Ecto neural progenitor cell (in vitro differentiated cells): ENCODE measurements around the gene RNASE2.
"Not testable (repeated sequence)": the region's sequence is repeated elsewhere in the genome, so short reads cannot be mapped to it uniquely, and the experiment has no call there.

Experiments
- DNase-seq: peaks from one replicate; pipeline ENCODE4 v3.0.0-alpha.2; 2018; ENCODE audit warnings: low spot score

Gene RNASE2

GRCh38 chr14:20954736-20955537 lies at the start of gene RNASE2:
Gene RNASE2, plus strand, starts transcription at chr14:20955487. Its CDS starts 285 bp downstream, at chr14:20955772.
- not testable (repeated sequence) for DNase-seq

- no peak for DNase-seq
Measured at GRCh38 chr14:20905676-20906075, 49.6 kb upstream of the RNASE2 start.

- DNase-seq, result no peak
Measured at GRCh38 chr14:20907214-20907613, 48.1 kb upstream of the RNASE2 start.

GRCh38 chr14:20910822-20911221 lies 44.5 kb upstream of the RNASE2 start:
- DNase-seq, result not testable (repeated sequence)

GRCh38 chr14:20919038-20919756 lies 36.1 kb upstream of the RNASE2 start:
- not testable (repeated sequence) for DNase-seq

- DNase-seq, result not testable (repeated sequence)
Measured at GRCh38 chr14:20923766-20924297, 31.5 kb upstream of the RNASE2 start.

GRCh38 chr14:20934148-20934762 lies 21.0 kb upstream of the RNASE2 start:
- DNase-seq, result peak; percentile 83

- no peak for DNase-seq
Measured at GRCh38 chr14:20935303-20935984, 19.8 kb upstream of the RNASE2 start.

GRCh38 chr14:20945146-20945545 lies 10.1 kb upstream of the RNASE2 start:
- not testable (repeated sequence) for DNase-seq

- not testable (repeated sequence) for DNase-seq
Measured at GRCh38 chr14:20946707-20947106, 8.6 kb upstream of the RNASE2 start.

GRCh38 chr14:20955538-20955873 lies 219 bp downstream of the RNASE2 start:
- not testable (repeated sequence) for DNase-seq

- no peak for DNase-seq
Measured at GRCh38 chr14:20956376-20956976, 1.2 kb downstream of the RNASE2 start.

- DNase-seq, result not testable (repeated sequence)
Measured at GRCh38 chr14:20958946-20959345, 3.7 kb downstream of the RNASE2 start.

- DNase-seq, result no peak
Measured at GRCh38 chr14:20969336-20969735, 14.0 kb downstream of the RNASE2 start.

GRCh38 chr14:20970647-20970982 lies 15.3 kb downstream of the RNASE2 start:
- DNase-seq, result no peak

GRCh38 chr14:20970983-20971704 lies 15.9 kb downstream of the RNASE2 start:
- DNase-seq, result peak; percentile 92

- no peak for DNase-seq
Measured at GRCh38 chr14:20971705-20972021, 16.4 kb downstream of the RNASE2 start.

GRCh38 chr14:20973501-20973900 lies 18.2 kb downstream of the RNASE2 start:
- DNase-seq, result no peak

- no peak for DNase-seq
Measured at GRCh38 chr14:20976291-20976690, 21.0 kb downstream of the RNASE2 start.

- DNase-seq, result no peak
Measured at GRCh38 chr14:20978687-20979086, 23.4 kb downstream of the RNASE2 start.

- no peak for DNase-seq
Measured at GRCh38 chr14:20980906-20981305, 25.6 kb downstream of the RNASE2 start.
